ENCODE results near the gene CALM1. TPM values are rescaled to one million over a fixed set of nuclear protein-coding genes. Genes with fewer than 3 reads are reported as not detected.
A peak's percentile ranks its signal among the peaks of the same experiment; 100 is the strongest.
"Not testable (repeated sequence)": the region's sequence is repeated elsewhere in the genome, so short reads cannot be mapped to it uniquely, and the experiment has no call there.

The CALM1 gene
- total and polyA plus RNA-seq, 2 experiments from 2014 or later, result 405 to 862 TPM

DNA sequence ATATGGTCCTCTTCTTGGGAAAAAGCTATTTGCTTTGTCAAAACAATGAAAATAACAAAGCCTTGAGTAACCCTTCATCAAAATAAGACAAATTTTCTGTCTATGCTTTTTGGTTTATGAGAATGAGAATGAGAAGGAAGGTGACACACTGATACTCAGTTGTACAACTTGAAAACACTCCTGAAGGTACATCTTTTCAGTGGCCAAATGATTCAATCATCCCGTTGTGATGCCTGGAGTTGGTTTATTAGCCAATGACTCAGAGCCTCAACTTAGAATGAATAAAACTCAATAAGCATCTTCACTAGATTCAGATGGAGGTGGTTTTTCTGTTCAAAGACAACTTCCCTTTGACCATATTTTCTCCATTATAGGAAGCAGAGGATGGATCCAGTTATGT lies 7.8 kb upstream of the CALM1 start:
- no peak overlapping the region for H3K27ac ChIP-seq
- no peaks in the 10 kb centered on the region for H3K9me3 ChIP-seq (ENCODE audit: low read depth)
- H3K4me1 ChIP-seq (ENCODE audit: insufficient read depth), result peaks cover 10% of the 10 kb centered on the region
- no peaks in the 10 kb centered on the region for H4K20me1 ChIP-seq (ENCODE audit: insufficient read depth, poor library complexity, severe bottlenecking)
- no peaks in the 10 kb centered on the region for H3K36me3 ChIP-seq (replicated peaks; ENCODE audit: insufficient read depth, low read depth)
- TF ChIP-seq EZH2 (IDR thresholded peaks at IDR 0.05; ENCODE audit: borderline replicate concordance), result no peak
- TF ChIP-seq CTCF (IDR thresholded peaks at IDR 0.05; ENCODE audit: poor library complexity), result no peak
- no peaks in the 10 kb centered on the region for H3K9me2 ChIP-seq (replicated peaks; ENCODE audit: insufficient read depth)
- H3K4me3 ChIP-seq, result no peak overlapping the region
- H2AFZ ChIP-seq, result no peak overlapping the region
- H3K27me3 ChIP-seq, result no peaks in the 10 kb centered on the region
- H3K4me2 ChIP-seq, result no peak overlapping the region
- no peaks in the 10 kb centered on the region for H3K79me2 ChIP-seq
- 80% methylated on average over 1 of the region's 1 CpG for whole genome bisulfite sequencing (ENCODE audit: low lambda C conversion rate, missing lambda C conversion rate)
- no peak for DNase-seq (ENCODE audit: low spot score)

DNA sequence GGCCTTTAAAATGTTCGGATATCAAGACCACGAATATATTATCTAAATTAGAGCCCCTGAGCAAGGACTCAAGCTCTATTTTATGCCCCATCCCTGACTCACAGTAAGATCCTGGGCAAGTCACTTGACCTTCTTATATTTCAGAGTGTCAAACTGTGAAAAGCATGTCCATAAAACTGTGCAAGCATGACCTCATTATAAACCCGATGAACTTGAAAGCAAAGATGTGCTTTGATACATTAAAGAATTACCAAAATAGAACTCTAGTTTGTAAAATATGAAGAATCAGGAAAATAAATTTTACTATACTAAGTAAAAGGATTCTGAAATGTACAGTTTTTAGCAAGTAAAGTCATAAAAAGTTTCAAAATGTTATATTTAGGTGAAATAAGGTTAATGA lies 2.9 kb upstream of the CALM1 start:
- no peaks in the 10 kb centered on the region for H3K9me3 ChIP-seq (ENCODE audit: low read depth)
- H4K20me1 ChIP-seq (ENCODE audit: insufficient read depth, poor library complexity, severe bottlenecking), result peaks cover 19% of the 10 kb centered on the region
- H3K27ac ChIP-seq, result no peak overlapping the region
- TF ChIP-seq EZH2 (IDR thresholded peaks at IDR 0.05; ENCODE audit: borderline replicate concordance), result no peak
- no peak for TF ChIP-seq CTCF (IDR thresholded peaks at IDR 0.05; ENCODE audit: poor library complexity)
- no peak for TF ChIP-seq EZH2phosphoT487 (IDR thresholded peaks at IDR 0.05; ENCODE audit: low read depth, severe bottlenecking, unreplicated experiment)
- H3K4me2 ChIP-seq, result no peak overlapping the region
- no peak overlapping the region for H3K4me3 ChIP-seq
- H2AFZ ChIP-seq, result no peak overlapping the region
- H3K79me2 ChIP-seq, result peaks cover 20% of the 10 kb centered on the region
- H3K27me3 ChIP-seq, result no peaks in the 10 kb centered on the region
- DNase-seq (ENCODE audit: low spot score), result no peak
- no peaks in the 10 kb centered on the region for H3K9me2 ChIP-seq (replicated peaks; ENCODE audit: insufficient read depth)
- no peaks in the 10 kb centered on the region for H3K36me3 ChIP-seq (replicated peaks; ENCODE audit: insufficient read depth, low read depth)
- peaks cover 4% of the 10 kb centered on the region for H3K4me1 ChIP-seq (ENCODE audit: insufficient read depth)
- 83% methylated on average over 3 of the region's 3 CpGs for WGBS (ENCODE audit: low lambda C conversion rate, missing lambda C conversion rate)

DNA sequence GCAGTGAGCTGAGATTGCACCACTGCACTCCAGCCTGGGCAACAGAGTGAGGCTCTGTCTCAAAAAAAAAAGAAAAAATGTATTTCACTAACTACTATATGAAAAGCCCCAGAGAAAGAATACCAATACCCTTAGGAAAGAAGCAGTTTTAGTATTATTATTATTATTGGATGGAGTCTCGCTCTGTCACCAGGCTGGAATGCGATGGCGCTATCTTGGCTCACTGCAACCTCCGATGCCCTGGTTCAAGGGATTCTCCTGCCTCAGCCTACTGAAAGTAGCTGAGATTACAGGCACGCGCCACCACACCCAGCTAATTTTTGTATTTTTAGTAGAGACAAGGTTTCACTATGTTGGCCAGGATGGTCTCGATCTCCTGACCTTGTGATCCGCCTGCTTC lies 2.0 kb upstream of the CALM1 start:
- not testable (repeated sequence) for DNase-seq (ENCODE audit: low spot score); H3K4me1 ChIP-seq (ENCODE audit: insufficient read depth); H3K27me3 ChIP-seq; H3K4me3 ChIP-seq; H3K4me2 ChIP-seq; H3K27ac ChIP-seq; H3K36me3 ChIP-seq (replicated peaks; ENCODE audit: insufficient read depth, low read depth); H3K9me3 ChIP-seq (ENCODE audit: low read depth); H2AFZ ChIP-seq; H3K9me2 ChIP-seq (replicated peaks; ENCODE audit: insufficient read depth)
- H4K20me1 ChIP-seq (ENCODE audit: insufficient read depth, poor library complexity, severe bottlenecking), result peaks cover 25% of the 10 kb centered on the region
- WGBS (ENCODE audit: low lambda C conversion rate, missing lambda C conversion rate), result 97% methylated on average over 8 of the region's 8 CpGs
- H3K79me2 ChIP-seq, result peaks cover 27% of the 10 kb centered on the region

- H3K27ac ChIP-seq, result peak overlapping the region; percentile 76
- H3K9me3 ChIP-seq (ENCODE audit: low read depth), result no peaks in the 10 kb centered on the region
- peaks cover 53% of the 10 kb centered on the region for H4K20me1 ChIP-seq (ENCODE audit: insufficient read depth, poor library complexity, severe bottlenecking)
Observed at GRCh38 chr14:90397425-90398314, 841 bp downstream of the CALM1 start.

More at GRCh38 chr14:90397425-90398314, 841 bp downstream of the CALM1 start:
- peaks cover 9% of the 10 kb centered on the region for H3K4me1 ChIP-seq (ENCODE audit: insufficient read depth)
- peak overlapping the region; percentile 85 for H3K4me3 ChIP-seq
- peak; percentile 69 for DNase-seq (ENCODE audit: low spot score)
- peak overlapping the region; percentile 90 for H3K4me2 ChIP-seq
- WGBS (ENCODE audit: low lambda C conversion rate, missing lambda C conversion rate), result 2% methylated on average over 38 of the region's 89 CpGs
- H2AFZ ChIP-seq, result peak overlapping the region; percentile 26
- H3K79me2 ChIP-seq, result peaks cover 56% of the 10 kb centered on the region
- TF ChIP-seq CTCF (IDR thresholded peaks at IDR 0.05; ENCODE audit: poor library complexity) (no peak), EZH2phosphoT487 (IDR thresholded peaks at IDR 0.05; ENCODE audit: low read depth, severe bottlenecking, unreplicated experiment) (no peak)
- H3K9me2 ChIP-seq (replicated peaks; ENCODE audit: insufficient read depth), result no peaks in the 10 kb centered on the region
- no peaks in the 10 kb centered on the region for H3K27me3 ChIP-seq
- no peaks in the 10 kb centered on the region for H3K36me3 ChIP-seq (replicated peaks; ENCODE audit: insufficient read depth, low read depth)

Measured in hepatocyte (in vitro differentiated cells).